Left ventricle myocardium inferior (tissue), 1 donor: ENCODE results near the gene CCDC71L. TPM values are rescaled to one million over a fixed set of nuclear protein-coding genes. Genes with fewer than 3 reads are reported as not detected.
"Not testable (repeated sequence)": the region's sequence is repeated elsewhere in the genome, so short reads cannot be mapped to it uniquely, and the experiment has no call there.

ENCODE experiments used
- DNase-seq: peaks from one replicate; pipeline ENCODE4 v3.0.0-alpha.2; 2020
- H3K27ac ChIP-seq: fragments of 200-600 bp; replicated peaks from 2 replicates; pipeline ENCODE4 v1.8.0; 2021
- H3K27me3 ChIP-seq: fragments of 200-600 bp; 2 replicates; pipeline ENCODE4 v1.8.0; 2021; ENCODE audit warnings: low read depth
- H3K36me3 ChIP-seq: fragments of 200-600 bp; 2 replicates; pipeline ENCODE4 v1.8.0; 2021
- H3K4me1 ChIP-seq: fragments of 200-600 bp; 2 replicates; pipeline ENCODE4 v1.8.0; 2021
- H3K4me3 ChIP-seq: fragments of 200-600 bp; 2 replicates; pipeline ENCODE4 v1.8.0; 2021; ENCODE audit warnings: mild to moderate bottlenecking, moderate library complexity
- H3K9me3 ChIP-seq: fragments of 200-600 bp; replicated peaks from 2 replicates; pipeline ENCODE4 v1.8.0; 2021
- CTCF ChIP-seq: fragments of 200-600 bp; IDR thresholded peaks from 2 replicates; pipeline ENCODE4 v1.8.0; 2021; ENCODE audit warnings: antibody characterized with exemption, mild to moderate bottlenecking, borderline replicate concordance
- intact Hi-C: fragments of 100-400 bp; cut with micrococcal nuclease; formaldehyde crosslinking; loops from one replicate; pipeline ENCODE4 v1.11.0; 2022
- total RNA-seq: library from RNA; stranded (reverse); fragmentation: NEBNext Ultra II Directional; extraction: Animal tissue kit (Norgen Biotek cat#: 25700); gene quantifications from one replicate; pipeline ENCODE4 v1.2.1, GENCODE V29; 2021
- donor health status: DM: no; HTN: yes; CAD: no; lungs with severe emphysema.

Gene CCDC71L
- total RNA-seq, 1 donor from 2014 or later = 6.0 TPM

DNA sequence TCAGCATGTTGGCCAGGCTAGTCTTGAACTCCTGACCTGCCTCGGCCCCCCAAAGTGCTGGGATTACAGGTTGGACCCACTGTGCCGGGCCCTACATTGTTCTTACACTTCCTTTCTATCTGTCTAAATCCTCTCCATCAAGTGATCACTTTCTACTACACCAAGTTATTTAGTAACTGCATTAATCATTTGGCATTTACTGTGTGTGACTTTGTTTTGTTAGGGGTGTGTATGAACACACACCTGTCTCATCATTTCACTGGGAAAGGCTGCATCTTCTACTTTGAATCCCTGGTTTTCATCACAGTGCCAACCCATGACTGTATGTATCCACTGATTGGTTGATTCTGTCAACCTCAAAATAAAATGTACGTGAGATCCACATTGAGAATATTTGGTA, 23.0 kb upstream of the CCDC71L start:
- Histone ChIP-seq H3K9me3 (peaks cover 11% of the 10 kb centered on the region), H3K27me3 (no peaks in the 10 kb centered on the region), H3K36me3 (no peaks in the 10 kb centered on the region), H3K27ac (no peak overlapping the region), H3K4me1 (no peaks in the 10 kb centered on the region), H3K4me3 (no peak overlapping the region)
- intact Hi-C loops = no loop called here
- DNase-seq = no peak
- no peak for TF ChIP-seq CTCF

DNA sequence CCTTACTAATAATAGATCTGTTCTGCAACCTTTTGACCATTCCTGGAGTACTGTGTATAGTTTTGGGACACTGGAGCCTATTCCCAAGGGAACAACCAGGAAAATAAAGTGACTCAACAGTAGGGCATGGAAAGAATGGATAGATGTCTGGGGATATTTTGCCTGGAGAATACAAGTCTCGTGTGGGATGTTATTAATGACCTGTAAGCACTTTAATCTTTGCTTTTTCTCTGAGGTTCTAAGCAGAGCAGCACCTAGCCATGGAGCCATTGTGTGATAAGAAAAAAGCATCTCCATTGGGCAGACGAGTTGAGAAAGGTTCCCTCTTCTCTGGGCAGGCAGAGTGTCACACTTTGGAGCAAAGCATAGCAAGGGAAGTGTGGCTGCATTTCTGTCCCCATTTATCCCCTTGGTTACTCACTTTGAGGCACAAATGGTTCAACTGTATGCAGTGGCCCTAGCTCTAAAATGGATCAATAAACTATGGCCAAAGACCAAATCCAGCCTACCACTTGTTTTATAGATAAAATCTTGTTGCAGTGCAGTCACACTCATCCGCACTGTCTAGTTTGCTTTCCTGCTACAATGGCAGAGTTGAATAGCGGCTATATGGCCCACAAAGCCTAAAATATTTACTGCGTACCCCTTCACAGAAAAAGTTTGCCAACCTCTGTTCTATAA, 21.0 kb upstream of the CCDC71L start:
- Histone ChIP-seq H3K9me3 (peaks cover 6% of the 10 kb centered on the region), H3K4me1 (no peaks in the 10 kb centered on the region), H3K36me3 (no peaks in the 10 kb centered on the region), H3K27ac (no peak overlapping the region), H3K27me3 (no peaks in the 10 kb centered on the region), H3K4me3 (no peak overlapping the region)
- intact Hi-C loops = no loop called here
- no peak for DNase-seq
- no peak for TF ChIP-seq CTCF

DNA sequence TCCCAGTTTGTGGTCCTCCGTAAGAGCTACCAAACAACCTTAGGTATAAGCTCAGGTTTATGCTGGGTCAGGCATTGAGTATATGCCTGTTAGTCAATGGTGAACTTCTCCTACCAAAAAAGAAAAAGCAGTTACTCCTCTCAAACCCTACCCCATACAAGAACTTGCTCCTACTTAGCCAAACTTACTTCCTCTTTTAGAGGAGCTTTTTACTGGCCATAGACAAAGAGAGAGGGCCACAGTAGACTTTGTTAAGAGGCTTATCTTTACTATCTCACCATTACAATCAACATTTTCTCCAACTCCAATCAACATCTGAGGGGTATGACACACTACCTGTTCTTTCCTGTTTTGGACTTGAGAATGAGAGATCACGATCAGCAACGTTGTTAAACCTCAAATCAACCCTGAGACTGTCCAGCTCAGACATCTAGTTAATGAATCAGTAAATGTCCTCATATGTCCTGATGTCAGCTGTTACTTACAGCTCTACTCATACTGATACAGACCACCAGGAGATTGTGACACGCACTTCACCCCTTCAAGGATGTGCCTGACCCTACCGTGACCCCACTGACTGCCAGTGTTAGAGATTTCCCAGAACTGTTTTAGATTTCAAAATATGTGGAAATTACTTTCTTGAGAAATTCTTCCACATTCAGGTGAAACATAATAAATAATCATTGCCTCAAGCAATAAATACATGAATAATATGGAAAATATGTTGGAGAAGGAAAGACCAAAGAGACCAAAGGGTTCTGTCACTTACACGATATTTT, 18.4 kb upstream of the CCDC71L start:
- Histone ChIP-seq H3K27ac (no peak overlapping the region), H3K4me1 (no peaks in the 10 kb centered on the region), H3K36me3 (no peaks in the 10 kb centered on the region), H3K27me3 (no peaks in the 10 kb centered on the region), H3K9me3 (no peaks in the 10 kb centered on the region), H3K4me3 (no peak overlapping the region)
- no peak for TF ChIP-seq CTCF
- no peak for DNase-seq
- intact Hi-C loops = no loop called here

- H3K4me1 ChIP-seq = no peaks in the 10 kb centered on the region
- no peaks in the 10 kb centered on the region for H3K9me3 ChIP-seq
- no peak for TF ChIP-seq CTCF
- no peak overlapping the region for H3K4me3 ChIP-seq
- no peaks in the 10 kb centered on the region for H3K27me3 ChIP-seq
- no peak overlapping the region for H3K27ac ChIP-seq
- intact Hi-C loops = no loop called here
- no peaks in the 10 kb centered on the region for H3K36me3 ChIP-seq
- no peak for DNase-seq
Observed at GRCh38 chr7:106678795-106679152, 17.8 kb upstream of the CCDC71L start.

DNA sequence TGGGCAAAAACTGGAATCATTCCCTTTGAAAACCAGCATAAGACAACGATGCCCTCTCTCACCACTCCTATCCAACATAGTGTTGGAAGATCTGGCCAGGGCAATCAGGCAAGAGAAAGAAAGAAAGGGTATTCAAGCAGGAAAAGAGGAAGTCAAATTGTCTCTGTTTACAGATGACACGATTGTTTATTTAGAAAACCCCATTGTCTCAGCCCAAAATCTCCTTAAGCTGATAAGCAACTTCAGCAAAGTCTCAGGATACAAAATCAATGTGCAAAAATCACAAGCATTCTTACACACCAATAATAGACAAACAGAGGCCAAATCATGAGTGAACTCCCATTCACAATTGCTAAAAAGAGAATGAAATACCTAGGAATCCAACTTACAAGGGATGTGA, 15.5 kb upstream of the CCDC71L start:
- H3K9me3 ChIP-seq, H3K27ac ChIP-seq, H3K36me3 ChIP-seq, H3K4me3 ChIP-seq, H3K4me1 ChIP-seq, DNase-seq, H3K27me3 ChIP-seq, intact Hi-C loops: not testable (repeated sequence)

- H3K4me3 ChIP-seq, H3K9me3 ChIP-seq, intact Hi-C loops, DNase-seq, H3K36me3 ChIP-seq, H3K27me3 ChIP-seq, H3K27ac ChIP-seq, H3K4me1 ChIP-seq: not testable (repeated sequence)
Observed at GRCh38 chr7:106673688-106674087, 12.7 kb upstream of the CCDC71L start.

- intact Hi-C loops, H3K27me3 ChIP-seq, H3K4me3 ChIP-seq, H3K36me3 ChIP-seq, DNase-seq, H3K9me3 ChIP-seq, H3K4me1 ChIP-seq, H3K27ac ChIP-seq: not testable (repeated sequence)
Observed at GRCh38 chr7:106671930-106672329, 11.0 kb upstream of the CCDC71L start.
